Pulmonary artery endothelial cell (primary cell): ENCODE measurements around the gene CSK. TPM values are rescaled to one million over a fixed set of nuclear protein-coding genes. Genes with fewer than 3 reads are reported as not detected.

ENCODE experiments used
- DNase-seq: peaks from one replicate; pipeline ENCODE4 v3.0.0-alpha.2; 2011; ENCODE audit warnings: low read depth, low spot score
- total RNA-seq: library from RNA; depleted of rRNA; stranded (reverse); fragments of >200 nt; gene quantifications from 2 replicates; pipeline ENCODE4 v1.2.3, GENCODE V29; 2014

The CSK gene
- total RNA-seq, 1 donor from 2014 or later = 39.5 TPM

DNA sequence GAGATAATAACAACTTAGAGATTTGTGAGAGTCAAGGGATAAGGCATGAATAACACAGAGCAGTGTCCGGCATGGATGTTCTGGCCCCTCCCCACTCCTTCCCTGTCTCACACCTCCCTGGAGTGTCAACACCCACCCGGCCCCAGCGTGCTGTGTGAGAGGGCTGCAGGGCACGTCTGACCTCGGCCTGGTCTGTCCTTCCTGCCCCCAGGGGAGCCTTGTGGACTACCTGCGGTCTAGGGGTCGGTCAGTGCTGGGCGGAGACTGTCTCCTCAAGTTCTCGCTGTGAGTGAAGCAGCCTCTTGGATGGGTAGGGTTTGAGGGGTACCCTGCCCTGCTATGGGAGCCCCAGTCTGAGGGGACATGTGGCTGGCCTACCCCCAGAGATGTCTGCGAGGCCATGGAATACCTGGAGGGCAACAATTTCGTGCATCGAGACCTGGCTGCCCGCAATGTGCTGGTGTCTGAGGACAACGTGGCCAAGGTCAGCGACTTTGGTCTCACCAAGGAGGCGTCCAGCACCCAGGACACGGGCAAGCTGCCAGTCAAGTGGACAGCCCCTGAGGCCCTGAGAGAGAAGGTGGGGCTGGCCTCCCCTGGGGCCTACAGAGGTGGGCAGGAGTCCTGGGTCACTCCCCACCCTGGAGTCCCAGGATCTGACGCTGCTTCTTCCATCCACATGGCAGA is 19.6 kb downstream of the CSK start:
- DNase-seq = no peak

- DNase-seq = no peak
Observed at GRCh38 chr15:74802290-74802689, 20.4 kb downstream of the CSK start.

GRCh38 chr15:74802862-74803447 is 21.1 kb downstream of the CSK start:
- no peak for DNase-seq

GRCh38 chr15:74804935-74805334 is 23.1 kb downstream of the CSK start:
- no peak for DNase-seq

GRCh38 chr15:74807282-74807681 is 25.4 kb downstream of the CSK start:
- DNase-seq = no peak

DNA sequence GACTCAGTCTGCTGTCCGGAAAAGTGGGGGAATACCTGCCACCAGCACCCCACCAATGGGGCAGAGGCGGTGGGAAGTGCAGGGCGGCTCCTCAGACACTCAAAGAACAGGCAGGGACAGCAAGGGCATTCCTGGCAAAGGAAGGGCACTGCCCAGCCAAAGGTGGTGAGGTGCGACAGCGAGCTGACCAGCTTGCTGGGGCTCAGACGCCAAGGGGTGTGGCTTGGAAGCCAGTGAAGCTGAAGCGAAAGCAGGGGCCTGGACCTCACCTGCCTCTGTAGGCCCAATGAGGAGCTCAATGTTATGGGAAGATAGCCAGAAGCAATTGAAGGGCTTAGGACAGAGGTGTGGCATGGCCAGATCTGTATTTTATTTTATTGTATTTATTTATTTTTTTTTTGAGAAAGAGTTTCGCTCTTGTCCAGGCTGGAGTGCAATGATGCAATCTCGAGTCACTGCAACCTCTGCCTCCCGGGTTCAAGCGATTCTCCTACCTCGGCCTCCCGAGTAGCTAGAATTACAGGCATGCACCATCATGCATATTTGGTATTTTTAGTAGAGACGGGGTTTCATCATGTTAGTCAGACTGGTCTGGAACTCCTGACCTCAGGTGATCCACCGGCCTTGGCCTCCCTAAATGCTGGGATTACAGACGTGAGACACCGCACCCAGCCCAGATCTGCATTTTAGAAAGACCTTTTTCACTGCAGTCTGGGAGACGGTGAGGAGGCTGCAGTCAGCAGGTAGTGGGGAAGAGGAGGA is 26.4 kb downstream of the CSK start:
- no peak for DNase-seq

DNA sequence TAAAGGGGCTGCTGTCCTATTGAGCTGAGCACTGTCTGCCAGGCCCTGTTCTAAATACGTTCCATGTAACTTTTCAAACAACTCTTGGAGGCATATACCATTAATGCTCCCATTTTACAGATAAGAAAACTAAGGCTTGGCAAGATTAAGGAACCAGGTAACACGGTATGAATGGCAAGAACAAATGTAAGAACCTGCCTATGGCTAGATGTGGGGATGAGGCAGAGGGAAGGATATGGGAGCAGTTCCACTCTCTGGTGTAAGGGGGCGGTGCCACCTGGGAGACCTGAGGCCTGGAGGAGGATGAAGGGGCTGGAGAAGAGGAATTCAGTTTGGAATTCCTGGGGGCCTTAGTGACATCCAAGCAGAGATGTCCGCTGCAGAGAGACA is 27.0 kb downstream of the CSK start:
- no peak for DNase-seq

DNA sequence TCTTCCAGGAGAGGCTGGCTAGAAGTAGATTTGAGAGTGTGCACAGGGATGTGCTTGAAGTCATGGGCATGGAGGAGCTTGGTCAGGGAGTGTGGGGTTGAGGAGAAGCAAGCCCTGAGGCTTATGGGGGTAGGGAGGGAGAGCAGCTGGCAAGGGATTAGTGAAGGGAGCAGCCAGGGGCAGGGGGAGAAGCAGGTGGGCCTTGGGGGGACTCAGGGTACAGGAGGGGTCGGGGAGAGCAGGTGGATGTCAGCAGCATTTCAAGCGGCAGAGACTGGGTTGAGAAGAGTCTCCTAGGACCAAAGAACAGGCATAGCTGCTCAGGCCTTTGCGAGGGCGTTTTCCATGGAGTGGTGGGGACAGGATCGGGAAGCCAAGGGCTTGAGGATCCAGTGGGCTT is 27.4 kb downstream of the CSK start:
- no peak for DNase-seq

DNA sequence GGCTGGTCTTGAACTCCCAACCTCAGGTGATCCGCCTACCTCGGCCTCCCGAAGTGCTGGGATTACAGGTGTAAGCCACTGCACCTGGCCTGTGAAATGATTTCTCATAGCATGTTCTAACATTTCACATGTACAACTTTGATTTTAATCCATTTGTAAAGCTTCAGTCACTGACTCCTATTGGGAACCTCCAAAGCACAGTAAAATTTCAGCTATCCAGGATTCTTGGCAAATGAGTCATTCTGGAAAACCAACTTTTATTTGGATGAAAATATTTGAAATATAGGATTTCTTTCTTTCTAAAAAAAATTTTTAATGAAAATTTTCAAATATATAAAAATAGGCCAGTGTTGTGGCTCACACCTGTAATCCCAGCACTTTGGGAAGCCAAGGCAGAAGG is 28.1 kb downstream of the CSK start:
- no peak for DNase-seq

- no peak for DNase-seq
Observed at GRCh38 chr15:74812533-74812932, 30.7 kb downstream of the CSK start, which contains the start of gene LMAN1L. TSS of gene LMAN1L (plus strand) at chr15:74812835. CDS start at chr15:74812855, 20 bp downstream.

DNA sequence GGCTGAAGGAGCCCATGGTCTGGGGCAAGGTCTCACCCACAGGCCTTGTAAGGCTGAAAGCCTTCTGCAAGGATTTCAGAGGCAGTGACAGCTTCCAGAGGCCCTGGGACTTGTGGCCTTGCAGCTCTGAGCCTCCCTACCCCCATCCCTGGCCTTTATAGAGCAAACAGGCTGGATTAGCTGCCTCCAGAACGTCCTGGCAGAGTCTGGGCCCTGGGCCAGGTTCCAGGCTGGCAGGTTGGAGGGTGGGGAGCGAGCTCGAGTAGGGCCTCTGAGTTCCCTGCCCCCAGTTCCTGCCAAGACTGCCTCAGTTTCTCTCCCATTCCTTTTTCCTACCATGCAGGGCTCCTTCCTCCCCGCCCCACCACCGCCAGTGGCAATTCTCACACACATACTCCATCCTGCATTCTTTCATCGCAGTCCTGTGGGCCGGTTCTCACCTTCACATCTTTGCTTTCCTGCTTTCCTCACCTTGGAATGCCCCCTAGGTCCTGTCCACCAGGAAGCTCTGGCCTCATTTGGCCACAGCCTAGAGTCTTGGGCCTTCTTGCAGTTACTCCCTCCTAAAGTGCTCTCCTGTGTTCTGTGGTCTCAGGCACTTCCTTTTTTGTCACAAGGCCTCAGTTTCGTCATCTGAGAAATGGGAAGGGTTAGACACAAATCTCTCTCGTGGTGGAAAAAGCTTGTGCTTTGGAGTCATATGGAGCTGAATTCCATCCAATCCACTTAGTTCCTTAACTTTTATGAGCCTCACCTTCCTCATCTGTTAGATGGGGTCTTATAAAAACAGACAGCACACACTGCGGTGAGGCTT is 33.4 kb downstream of the CSK start:
- no peak for DNase-seq

DNA sequence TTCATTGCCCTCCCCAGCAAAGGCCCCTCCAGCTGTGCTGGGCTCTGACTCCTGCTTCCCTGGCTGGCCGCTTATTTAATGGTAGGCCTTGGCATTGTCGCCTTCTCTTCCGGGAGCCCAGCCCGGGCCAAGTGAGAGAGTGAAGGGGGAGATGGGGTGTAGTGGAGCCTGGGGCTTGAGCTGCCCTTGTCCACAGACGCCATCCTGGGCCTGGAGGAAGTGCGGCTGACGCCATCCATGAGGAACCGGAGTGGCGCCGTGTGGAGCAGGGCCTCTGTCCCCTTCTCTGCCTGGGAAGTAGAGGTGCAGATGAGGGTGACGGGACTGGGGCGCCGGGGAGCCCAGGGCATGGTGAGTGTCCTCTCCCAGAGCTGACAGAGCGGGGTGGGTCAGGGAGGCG is 34.1 kb downstream of the CSK start:
- DNase-seq = no peak

GRCh38 chr15:74816624-74817369 is 34.9 kb downstream of the CSK start:
- no peak for DNase-seq

GRCh38 chr15:74817370-74817737 is 35.5 kb downstream of the CSK start:
- no peak for DNase-seq

- DNase-seq = no peak
Observed at GRCh38 chr15:74820056-74820455, 38.2 kb downstream of the CSK start.

DNA sequence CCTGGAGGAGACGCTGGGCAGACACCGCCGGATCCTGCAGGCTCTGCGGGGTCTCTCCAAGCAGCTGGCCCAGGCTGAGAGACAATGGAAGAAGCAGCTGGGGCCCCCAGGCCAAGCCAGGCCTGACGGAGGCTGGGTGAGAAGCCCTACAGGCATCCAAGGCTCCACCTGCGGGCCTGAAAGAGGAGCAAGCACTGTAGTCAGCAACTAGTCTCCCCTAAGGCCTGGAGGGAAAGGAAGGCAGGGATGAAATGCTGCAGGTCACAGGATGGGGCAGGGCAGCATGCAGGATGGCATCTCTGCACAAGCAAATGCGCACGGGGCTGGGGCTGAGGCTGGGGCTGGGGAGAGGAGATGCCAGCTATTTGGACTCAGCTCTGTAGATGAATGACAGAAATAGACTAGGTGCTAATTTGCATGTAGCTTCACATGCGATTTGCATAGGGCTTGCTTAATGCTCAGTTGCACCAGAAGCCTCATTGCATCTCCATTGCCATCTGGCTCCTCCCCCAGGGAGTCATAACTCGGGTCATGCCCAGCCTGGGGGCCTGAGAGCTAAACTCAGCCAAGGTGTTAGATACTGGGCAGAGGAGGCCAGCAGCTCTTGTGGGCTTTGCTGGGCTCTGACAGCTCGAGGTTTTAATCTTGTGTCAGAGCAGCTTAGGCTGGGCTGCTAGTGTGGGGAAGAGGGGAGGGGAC is 39.4 kb downstream of the CSK start:
- DNase-seq = no peak

DNA sequence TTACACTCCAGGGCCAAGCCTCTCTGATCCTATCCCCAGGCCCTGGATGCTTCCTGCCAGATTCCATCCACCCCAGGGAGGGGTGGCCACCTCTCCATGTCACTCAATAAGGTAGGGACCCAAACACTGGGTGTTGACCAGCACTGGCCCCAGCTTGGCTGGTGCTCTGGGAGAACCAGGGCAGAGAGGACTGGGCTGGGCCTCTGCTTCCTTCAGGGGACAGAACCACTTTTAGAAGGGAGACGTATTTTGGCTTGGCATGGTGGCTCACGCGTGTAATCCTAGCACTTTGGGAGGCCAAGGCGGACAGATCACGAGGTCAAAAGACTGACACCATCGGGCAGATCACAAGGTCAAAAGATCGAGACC is 39.9 kb downstream of the CSK start:
- DNase-seq = no peak

- no peak for DNase-seq
Observed at GRCh38 chr15:74822233-74822632, 40.4 kb downstream of the CSK start.

- DNase-seq = no peak
Observed at GRCh38 chr15:74823324-74823723, 41.4 kb downstream of the CSK start.

DNA sequence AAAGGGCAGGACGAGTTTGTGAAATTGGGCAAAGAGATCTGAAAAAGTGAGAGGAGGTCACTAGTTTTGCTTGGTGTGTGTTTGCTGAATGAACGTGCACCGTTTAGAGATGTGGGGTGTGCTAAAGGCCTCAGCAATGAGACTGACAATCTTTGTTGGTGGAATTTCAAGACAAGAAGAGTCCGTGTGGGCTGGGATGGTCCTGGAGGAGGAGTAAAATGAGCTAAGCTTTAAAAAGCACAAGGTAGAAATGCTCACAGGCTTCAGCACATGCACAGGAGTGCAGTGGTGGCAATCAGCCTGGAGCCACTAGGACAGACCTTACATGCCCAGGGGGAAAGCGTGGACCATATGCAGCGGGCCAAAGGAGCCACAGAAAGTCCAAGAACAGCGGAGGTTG is 43.1 kb downstream of the CSK start:
- no peak for DNase-seq

DNA sequence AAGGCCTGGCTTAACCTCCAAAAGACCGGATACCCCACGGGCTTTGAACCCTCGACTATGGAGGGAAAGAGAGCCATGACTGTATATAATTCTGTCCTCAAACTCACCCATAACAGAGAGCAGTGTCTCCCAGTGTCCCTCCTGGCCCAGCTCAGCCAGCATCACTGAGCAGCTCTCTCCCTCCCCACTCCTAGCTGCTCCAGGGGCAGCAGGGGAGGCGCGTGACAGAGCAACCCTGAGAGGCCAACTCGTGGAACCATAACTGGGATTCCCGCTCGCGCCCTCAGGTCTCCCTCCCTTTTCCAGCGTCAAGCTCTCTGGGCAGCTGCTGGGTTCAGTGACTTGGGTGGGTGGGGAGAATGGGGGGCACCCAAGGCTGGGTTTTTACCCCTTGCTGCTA is 44.0 kb downstream of the CSK start:
- DNase-seq = no peak
